Stomach (tissue), 9 donors: ENCODE data around the gene GPS1. TPM values are rescaled to one million over a fixed set of nuclear protein-coding genes. Genes with fewer than 3 reads are reported as not detected.

Source experiments
- DNase-seq, 2 donors: peaks; one replicate each; pipeline versions ENCODE4 v3.0.0 to v3.0.0-alpha.2; 2013 to 2019
- H3K27ac ChIP-seq, 5 donors: fragments of 200-600 bp in 4 of 5; sonication (generic) in 4 of 5; one replicate each; pipeline ENCODE4 v1.5.1; 2013 to 2019; ENCODE audit warnings: mild to moderate bottlenecking in 1 of 5, moderate library complexity in 1 of 5
- H3K27me3 ChIP-seq, 3 donors: fragments of 200-600 bp; sonication (generic); one replicate each; pipeline ENCODE4 v1.5.1; 2017 to 2019; ENCODE audit warnings: mixed run types in 1 of 3
- H3K36me3 ChIP-seq, 4 donors: fragments of 200-600 bp; sonication (generic); 1 replicate in 3 of 4; 2 replicates in 1 of 4; pipeline ENCODE4 v1.5.1; 2016 to 2019
- H3K4me1 ChIP-seq, 4 donors: fragments of 200-600 bp; sonication (generic); one replicate each; pipeline ENCODE4 v1.5.1; 2016 to 2019
- H3K4me3 ChIP-seq, 4 donors: fragments of 200-600 bp; sonication (generic) in 3 of 4; one replicate each; pipeline ENCODE4 v1.5.1; 2016 to 2019; ENCODE audit warnings: mild to moderate bottlenecking in 1 of 4
- H3K9me3 ChIP-seq, 4 donors: fragments of 200-600 bp; sonication (generic); one replicate each; pipeline ENCODE4 v1.5.1; 2016 to 2019
- EP300 ChIP-seq: sonication (generic); formaldehyde crosslinking; IDR thresholded peaks from one replicate; pipeline ENCODE4 v1.6.1; 2017; ENCODE audit warnings: antibody characterized with exemption
- POLR2A ChIP-seq, 4 donors: fragments of 450-650 bp; IDR thresholded peaks; one replicate each; pipeline ENCODE4 v1.6.1; 2016; ENCODE audit warnings: antibody characterized with exemption in 4 of 4, control low read depth in 2 of 4, mild to moderate bottlenecking in 1 of 4, moderate library complexity in 1 of 4
- POLR2AphosphoS5 ChIP-seq, 3 donors: sonication (generic); formaldehyde crosslinking; IDR thresholded peaks; one replicate each; pipeline ENCODE4 v1.6.1; 2016; ENCODE audit warnings: antibody characterized with exemption in 3 of 3
- WGBS, 5 donors: extraction: QIAGEN DNeasy Blood & Tissue Kit in 3 of 5; methylation state at CpG; one replicate each; pipeline versions ENCODE4 v1.1.5 to v1.1.7; 2013 to 2018; 5-methylcytosine and 5-hydroxymethylcytosine counted together
- intact Hi-C: fragments of 100-400 bp; cut with DNase I; formaldehyde crosslinking; loops from one replicate; pipeline ENCODE4 v1.15.1; 2023; ENCODE audit warnings: low total_unique reads
- polyA plus RNA-seq, 3 donors: library from polyadenylated mRNA; stranded (reverse); fragments of 200-250 nt; gene quantifications; one replicate each; pipeline ENCODE4 v1.2.3, GENCODE V29; 2013
- total RNA-seq, 5 donors: library from RNA; depleted of rRNA; stranded (reverse); fragments of >200 nt; gene quantifications; one replicate each; pipeline versions ENCODE4 v1.1.0 to v1.2.3, GENCODE V29; 2014 to 2016
- TF ChIP-seq, protein P1 (sequence below), 7 experiments: fragments of 450-650 bp in 4 of 7; fragments of 200-600 bp in 3 of 7; sonication (generic) in 3 of 7; IDR thresholded peaks; one replicate each; pipeline ENCODE4 v1.5.1; 2016 to 2019; ENCODE audit warnings: antibody characterized with exemption in 7 of 7, control low read depth in 2 of 7, mild to moderate bottlenecking in 1 of 7
- donor health status: healthy with polysubstance abuse.
- donor health status: Bipolar disorder and iron deficiency.
- donor health status: healthy.

GPS1 gene
- total and polyA plus RNA-seq, 8 donors, result 28.0 to 329 (median 101) TPM

DNA sequence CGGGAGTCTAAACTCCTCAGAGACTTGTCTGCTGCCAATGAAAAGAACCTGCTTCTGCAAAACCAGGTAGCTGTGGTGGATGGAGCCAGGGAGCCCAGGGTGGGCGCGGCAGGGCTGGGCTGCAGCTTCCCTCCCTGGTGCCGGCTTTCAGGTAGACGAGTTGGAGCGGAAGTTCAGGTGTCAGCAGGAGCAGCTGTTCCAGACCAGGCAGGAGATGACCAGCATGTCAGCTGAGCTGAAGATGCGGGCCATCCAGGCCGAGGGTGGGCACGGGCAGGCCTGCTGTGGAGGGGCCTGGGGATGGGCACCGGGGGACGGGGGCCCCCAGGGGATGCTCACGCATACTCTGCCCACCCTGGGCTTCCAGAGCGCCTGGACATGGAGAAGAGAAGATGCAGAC lies 23.5 kb upstream of the GPS1 start:
- Histone ChIP-seq H3K4me3 (no peak overlapping the region), H3K9me3 (no peaks in the 10 kb centered on the region), H3K4me1 (peaks cover 27 to 48% (median 43%) of the 10 kb centered on the region in 4 donors), H3K27ac (no peak overlapping the region), H3K36me3 (peaks cover 0 to 21% (median 10%) of the 10 kb centered on the region in 4 donors), H3K27me3 (peaks cover 0 to 14% (median 8%) of the 10 kb centered on the region in 3 donors)
- WGBS, 5 donors, result 95 to 100% (median 97%) methylated on average over 8 to 13 of the region's 13 CpGs
- intact Hi-C loops, result loop anchor here (2.0 kb wide), 1 partner anchor 127 kb away; no protein-coding TSS in a partner anchor
- DNase-seq, result no peak
- TF ChIP-seq EP300, result no peak
- no peak for TF ChIP-seq POLR2A (IDR thresholded peaks at IDR 0.05)
- TF ChIP-seq POLR2AphosphoS5 (IDR thresholded peaks at IDR 0.05), result no peak
- TF ChIP-seq, protein P1, sequence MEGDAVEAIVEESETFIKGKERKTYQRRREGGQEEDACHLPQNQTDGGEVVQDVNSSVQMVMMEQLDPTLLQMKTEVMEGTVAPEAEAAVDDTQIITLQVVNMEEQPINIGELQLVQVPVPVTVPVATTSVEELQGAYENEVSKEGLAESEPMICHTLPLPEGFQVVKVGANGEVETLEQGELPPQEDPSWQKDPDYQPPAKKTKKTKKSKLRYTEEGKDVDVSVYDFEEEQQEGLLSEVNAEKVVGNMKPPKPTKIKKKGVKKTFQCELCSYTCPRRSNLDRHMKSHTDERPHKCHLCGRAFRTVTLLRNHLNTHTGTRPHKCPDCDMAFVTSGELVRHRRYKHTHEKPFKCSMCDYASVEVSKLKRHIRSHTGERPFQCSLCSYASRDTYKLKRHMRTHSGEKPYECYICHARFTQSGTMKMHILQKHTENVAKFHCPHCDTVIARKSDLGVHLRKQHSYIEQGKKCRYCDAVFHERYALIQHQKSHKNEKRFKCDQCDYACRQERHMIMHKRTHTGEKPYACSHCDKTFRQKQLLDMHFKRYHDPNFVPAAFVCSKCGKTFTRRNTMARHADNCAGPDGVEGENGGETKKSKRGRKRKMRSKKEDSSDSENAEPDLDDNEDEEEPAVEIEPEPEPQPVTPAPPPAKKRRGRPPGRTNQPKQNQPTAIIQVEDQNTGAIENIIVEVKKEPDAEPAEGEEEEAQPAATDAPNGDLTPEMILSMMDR (IDR thresholded peaks at IDR 0.05), result no peak

DNA sequence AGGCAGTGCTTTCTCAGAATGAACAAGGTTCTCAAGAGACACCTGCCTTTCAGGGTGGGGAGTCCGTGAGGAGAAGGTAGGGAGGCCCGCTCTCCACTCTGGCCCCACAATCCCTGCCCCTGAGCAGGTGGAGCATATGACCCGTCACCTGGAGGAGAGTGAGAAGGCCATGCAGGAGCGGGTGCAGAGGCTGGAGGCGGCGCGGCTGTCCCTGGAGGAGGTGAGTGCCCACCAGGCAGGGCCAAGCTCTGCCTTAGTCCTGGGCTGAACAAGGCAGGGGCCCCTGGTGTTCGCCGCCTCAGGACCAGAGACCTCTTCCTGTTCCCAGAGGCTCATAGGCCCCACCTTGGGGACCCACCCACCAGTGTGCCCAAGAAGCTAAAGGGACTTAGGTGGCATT lies 22.7 kb upstream of the GPS1 start:
- no peak for DNase-seq
- Histone ChIP-seq H3K9me3 (no peaks in the 10 kb centered on the region), H3K27me3 (peaks cover 0 to 14% (median 8%) of the 10 kb centered on the region in 3 donors), H3K4me3 (no peak overlapping the region), H3K4me1 (peaks cover 22 to 40% (median 37%) of the 10 kb centered on the region in 4 donors), H3K36me3 (peaks cover 0 to 21% (median 10%) of the 10 kb centered on the region in 4 donors), H3K27ac (no peak overlapping the region)
- intact Hi-C loops, result loop anchor here (2.0 kb wide), 1 partner anchor 126 kb away; no protein-coding TSS in a partner anchor
- WGBS, 5 donors, result 92 to 99% (median 98%) methylated on average over 7 to 9 of the region's 9 CpGs
- TF ChIP-seq, protein P1 (IDR thresholded peaks at IDR 0.05), result no peak
- TF ChIP-seq POLR2A (IDR thresholded peaks at IDR 0.05) (no peak), POLR2AphosphoS5 (IDR thresholded peaks at IDR 0.05) (no peak), EP300 (no peak)

DNA sequence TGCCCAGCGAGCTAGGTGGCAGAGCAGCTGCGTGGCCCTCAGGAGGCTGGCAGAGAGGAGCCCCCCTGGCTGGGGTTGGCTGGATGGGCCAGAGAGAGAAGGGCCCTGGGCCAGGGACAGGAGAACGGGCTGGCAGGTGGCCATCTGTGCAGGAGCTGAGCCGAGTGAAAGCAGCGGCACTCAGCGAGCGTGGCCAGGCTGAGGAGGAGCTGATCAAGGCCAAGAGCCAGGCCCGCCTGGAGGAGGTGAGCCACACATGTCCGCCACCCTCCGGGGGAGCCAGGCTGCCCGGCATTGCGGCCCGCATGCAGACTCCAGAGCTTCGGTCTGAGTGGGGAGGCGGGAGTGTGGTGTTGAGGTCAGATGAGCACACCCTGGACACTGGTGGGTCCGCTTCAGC lies 22.3 kb upstream of the GPS1 start:
- no peak for TF ChIP-seq EP300
- TF ChIP-seq, protein P1 (IDR thresholded peaks at IDR 0.05), result no peak
- no peak for TF ChIP-seq POLR2AphosphoS5 (IDR thresholded peaks at IDR 0.05)
- no peak for TF ChIP-seq POLR2A (IDR thresholded peaks at IDR 0.05)
- Histone ChIP-seq H3K4me3 (no peak overlapping the region), H3K36me3 (peaks cover 0 to 21% (median 10%) of the 10 kb centered on the region in 4 donors), H3K4me1 (peaks cover 18 to 37% (median 36%) of the 10 kb centered on the region in 4 donors), H3K27me3 (peaks cover 0 to 14% (median 8%) of the 10 kb centered on the region in 3 donors), H3K9me3 (no peaks in the 10 kb centered on the region), H3K27ac (no peak overlapping the region)
- intact Hi-C loops, result loop anchor here (2.0 kb wide), 1 partner anchor 125 kb away; no protein-coding TSS in a partner anchor
- no peak for DNase-seq
- 83 to 92% (median 90%) methylated on average over 7 to 16 of the region's 16 CpGs for WGBS, 5 donors

DNA sequence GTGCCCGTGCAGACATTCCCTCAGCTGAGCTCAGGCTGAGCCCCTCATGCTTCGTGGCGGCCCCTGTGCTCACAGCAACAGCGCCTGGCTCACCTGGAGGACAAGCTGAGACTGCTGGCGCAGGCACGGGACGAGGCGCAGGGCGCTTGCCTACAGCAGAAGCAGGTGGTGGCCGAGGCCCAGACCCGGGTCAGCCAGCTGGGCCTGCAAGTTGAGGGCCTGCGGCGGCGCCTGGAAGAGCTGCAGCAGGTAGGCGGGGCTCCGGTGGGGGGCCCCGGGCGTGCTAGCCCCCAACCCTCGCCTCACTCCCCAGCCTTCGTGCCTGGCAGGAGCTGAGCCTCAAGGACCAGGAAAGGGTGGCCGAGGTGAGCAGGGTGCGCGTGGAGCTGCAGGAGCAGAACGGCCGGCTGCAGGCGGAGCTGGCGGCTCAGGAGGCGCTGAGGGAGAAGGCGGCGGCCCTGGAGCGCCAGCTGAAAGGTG lies 21.7 kb upstream of the GPS1 start:
- peak overlapping the region in 3 of 4 donors; percentile 51 to 71 (median 68) for H3K4me3 ChIP-seq
- peaks cover 16 to 36% (median 31%) of the 10 kb centered on the region in 4 donors for H3K4me1 ChIP-seq
- intact Hi-C loops, result loop anchor here (2.0 kb wide), 1 partner anchor 125 kb away; no protein-coding TSS in a partner anchor
- peak overlapping the region in 2 of 5 donors; percentile 11 to 73 for H3K27ac ChIP-seq
- H3K36me3 ChIP-seq, result peaks cover 0 to 21% (median 14%) of the 10 kb centered on the region in 4 donors
- H3K9me3 ChIP-seq, result no peaks in the 10 kb centered on the region
- no peak for TF ChIP-seq POLR2A (IDR thresholded peaks at IDR 0.05)
- TF ChIP-seq, protein P1 (IDR thresholded peaks at IDR 0.05), result no peak
- no peak for TF ChIP-seq POLR2AphosphoS5 (IDR thresholded peaks at IDR 0.05)
- TF ChIP-seq EP300, result no peak
- no peak for DNase-seq
- peaks cover 0 to 14% (median 8%) of the 10 kb centered on the region in 3 donors for H3K27me3 ChIP-seq
- 54 to 63% (median 60%) methylated on average over 22 to 31 of the region's 31 CpGs; no CpG with 5 or more reads in 1 of the 5 donors for WGBS, 5 donors
